Endometrial microvascular endothelial cells (primary cell): ENCODE measurements around the gene ELN. TPM values are rescaled to one million over a fixed set of nuclear protein-coding genes. Genes with fewer than 3 reads are reported as not detected.

ENCODE experiments used
- in situ Hi-C: cut with HindIII; loops from 2 replicates; pipeline ENCODE4 v1.10.0; 2017; ENCODE audit warnings: low sequenced_read_pairs, low pct_unique_long_range_greater_than_20kb; ENCODE audit errors: inconsistent ontology term
- total RNA-seq: library from RNA; depleted of rRNA; stranded (reverse); fragments of >200 nt; gene quantifications from one replicate; pipeline ENCODE4 v1.2.3, GENCODE V29; 2015; ENCODE audit errors: inconsistent ontology term

ELN gene
- total RNA-seq, 1 donor from 2014 or later: not detected

DNA sequence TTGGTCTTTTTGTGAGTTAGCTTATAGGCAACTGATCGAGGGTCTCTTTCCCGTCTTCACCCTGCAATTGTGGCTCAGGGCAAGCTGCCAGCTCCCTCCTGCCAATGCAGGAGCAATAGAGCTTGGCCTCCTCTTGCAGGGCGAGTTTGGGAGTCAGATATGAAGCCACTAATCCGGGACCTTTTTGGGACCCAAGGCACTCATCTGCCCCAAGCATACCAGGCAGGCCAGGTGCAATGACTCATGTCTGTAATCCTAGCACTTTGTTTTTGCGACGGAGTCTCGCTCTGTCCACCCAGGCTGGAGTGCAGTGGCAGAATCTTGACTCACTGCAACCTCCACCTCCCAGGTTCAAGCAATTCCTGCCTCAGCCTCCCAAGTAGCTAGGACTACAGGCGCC lies 76.7 kb downstream of the ELN start:
- in situ Hi-C loops: no loop called here

DNA sequence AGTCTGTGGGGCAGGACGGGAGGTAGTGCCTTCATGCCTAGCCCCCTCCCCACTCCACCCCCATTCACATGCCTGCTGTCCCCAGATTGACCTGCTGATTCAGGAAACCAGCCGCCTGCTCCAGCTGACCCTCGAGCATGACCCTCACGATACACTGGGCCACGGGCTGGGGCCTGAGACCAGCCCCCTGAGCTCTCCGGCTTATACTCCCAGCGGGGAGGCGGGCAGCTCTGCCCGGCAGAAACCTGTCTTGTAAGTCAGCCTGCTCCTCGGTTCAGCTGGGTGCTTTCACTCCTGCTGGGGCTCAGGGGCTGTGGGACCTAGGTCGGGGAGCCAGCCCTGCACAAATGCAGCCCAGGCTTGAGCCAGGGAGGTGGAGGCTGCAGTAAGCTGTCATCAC lies 78.0 kb downstream of the ELN start:
- in situ Hi-C loops: no loop called here

DNA sequence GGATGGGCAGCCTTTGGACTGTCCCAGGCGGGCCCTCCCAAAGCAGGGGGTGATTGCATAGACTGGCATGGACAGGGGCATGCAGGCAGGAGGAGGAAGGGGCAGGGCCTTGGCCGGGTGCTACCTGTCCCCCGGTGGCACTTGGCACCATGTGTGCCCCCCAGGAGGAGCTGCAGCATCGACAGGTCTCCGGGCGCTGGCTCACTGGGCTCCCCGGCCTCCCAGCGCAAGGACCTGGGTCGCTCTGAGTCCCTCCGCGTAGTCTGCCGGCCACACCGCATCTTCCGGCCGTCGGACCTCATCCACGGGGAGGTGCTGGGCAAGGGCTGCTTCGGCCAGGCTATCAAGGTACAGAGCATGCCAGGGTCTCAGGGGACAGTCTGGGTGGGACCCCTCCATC lies 78.9 kb downstream of the ELN start:
- in situ Hi-C loops: no loop called here

DNA sequence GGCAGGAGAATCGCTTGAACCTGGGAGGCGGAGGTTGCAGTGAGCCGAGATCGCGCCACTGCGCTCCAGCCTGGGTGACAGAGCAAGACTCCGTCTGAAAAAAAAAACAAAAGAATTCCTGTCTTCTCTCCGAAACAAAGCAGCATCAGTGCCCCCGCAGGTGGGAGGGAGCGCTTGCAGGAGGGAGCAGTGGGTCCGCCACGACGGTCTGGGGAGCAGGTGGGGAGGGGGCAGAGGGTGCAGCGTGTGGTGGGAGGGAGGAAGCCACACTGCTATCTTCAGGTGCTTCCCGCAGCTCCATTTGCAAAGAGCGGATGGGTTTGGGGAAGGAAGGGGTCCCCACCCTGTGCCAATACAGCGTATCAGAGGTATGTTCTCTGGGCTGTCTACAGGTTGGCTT lies 87.4 kb downstream of the ELN start:
- in situ Hi-C loops: no loop called here

DNA sequence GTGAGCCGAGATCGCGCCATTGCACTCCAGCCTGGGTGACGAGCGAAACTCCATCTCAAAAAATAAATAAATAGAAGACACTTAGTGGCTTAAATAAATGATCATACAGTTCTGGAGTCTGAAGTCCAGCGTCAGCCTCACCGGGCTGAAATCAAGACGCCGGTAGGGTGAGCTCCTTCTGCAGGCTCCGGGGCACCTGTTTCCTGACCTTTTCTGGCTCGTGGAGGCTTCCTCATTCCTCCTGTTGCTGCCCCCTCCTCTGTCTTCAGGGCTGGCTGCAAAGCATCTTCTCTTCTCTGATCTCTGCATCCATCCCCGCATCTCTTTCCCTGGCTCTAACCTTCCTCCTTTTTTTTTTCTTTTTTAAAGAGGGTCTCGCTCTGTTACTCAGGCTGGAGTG lies 88.4 kb downstream of the ELN start:
- in situ Hi-C loops: no loop called here

Other genes starting within 250 kb of the ELN start
- 0.84 TPM for gene CLDN4, start 197.2 kb upstream of the ELN start, total RNA-seq
- gene METTL27, start 185.7 kb upstream of the ELN start, total RNA-seq: 3.6 TPM
- not detected for gene TMEM270, start 167.0 kb upstream of the ELN start, total RNA-seq
- 51.8 TPM for gene LIMK1, start 55.6 kb downstream of the ELN start, total RNA-seq
- 394 TPM for gene EIF4H, start 146.2 kb downstream of the ELN start, total RNA-seq
- gene LAT2, start 181.8 kb downstream of the ELN start, total RNA-seq: 0.56 TPM
- gene RFC2, start 226.2 kb downstream of the ELN start, total RNA-seq: 43.0 TPM